NCI-H345 treated with DMSO at 0.1 percent for 48 hours (cell line): Measurements from ENCODE around the gene CD4.
"Not testable (repeated sequence)": the region's sequence is repeated elsewhere in the genome, so short reads cannot be mapped to it uniquely, and the experiment has no call there.

ENCODE experiments used
- DNase-seq: peaks from one replicate; lab custom pipeline; 2025; ENCODE audit not compliant: unreplicated experiment; lab: John Stamatoyannopoulos, UW

CD4 gene

DNA sequence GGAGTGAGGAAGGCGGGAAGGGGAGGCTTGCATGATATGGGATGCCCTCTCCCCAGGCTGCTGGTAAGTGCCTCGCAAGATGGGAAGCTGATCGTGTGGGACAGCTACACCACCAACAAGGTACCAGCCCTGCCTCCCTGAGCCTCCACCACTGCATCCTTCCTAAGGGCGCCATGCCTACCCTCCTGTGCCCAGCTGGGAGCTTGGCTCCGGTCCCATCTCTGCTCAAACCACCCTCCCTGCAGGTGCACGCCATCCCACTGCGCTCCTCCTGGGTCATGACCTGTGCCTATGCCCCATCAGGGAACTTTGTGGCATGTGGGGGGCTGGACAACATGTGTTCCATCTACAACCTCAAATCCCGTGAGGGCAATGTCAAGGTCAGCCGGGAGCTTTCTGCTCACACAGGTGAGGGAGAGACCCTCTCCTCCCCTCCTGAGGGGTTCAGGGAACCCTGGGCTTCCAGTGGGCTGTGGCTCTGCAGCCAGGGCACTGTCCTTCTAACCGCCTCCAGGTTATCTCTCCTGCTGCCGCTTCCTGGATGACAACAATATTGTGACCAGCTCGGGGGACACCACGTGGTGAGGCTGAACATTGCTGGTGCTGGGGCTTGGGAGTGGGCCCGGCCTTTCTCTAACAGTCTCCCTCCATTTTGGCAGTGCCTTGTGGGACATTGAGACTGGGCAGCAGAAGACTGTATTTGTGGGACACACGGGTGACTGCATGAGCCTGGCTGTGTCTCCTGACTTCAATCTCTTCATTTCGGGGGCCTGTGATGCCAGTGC is 54.0 kb downstream of the CD4 start:
- no peak for DNase-seq

DNA sequence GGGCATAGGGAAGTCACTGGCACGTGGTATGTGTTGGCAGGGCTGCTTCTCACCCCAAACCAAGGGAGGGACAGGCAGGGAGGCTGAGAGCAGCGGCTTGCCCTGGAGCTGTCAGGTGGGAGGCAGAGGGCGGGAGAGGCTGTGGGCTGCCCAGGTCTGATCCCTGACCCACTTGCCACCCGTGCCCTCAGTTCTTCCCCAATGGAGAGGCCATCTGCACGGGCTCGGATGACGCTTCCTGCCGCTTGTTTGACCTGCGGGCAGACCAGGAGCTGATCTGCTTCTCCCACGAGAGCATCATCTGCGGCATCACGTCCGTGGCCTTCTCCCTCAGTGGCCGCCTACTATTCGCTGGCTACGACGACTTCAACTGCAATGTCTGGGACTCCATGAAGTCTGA is 56.1 kb downstream of the CD4 start:
- no peak for DNase-seq

DNA sequence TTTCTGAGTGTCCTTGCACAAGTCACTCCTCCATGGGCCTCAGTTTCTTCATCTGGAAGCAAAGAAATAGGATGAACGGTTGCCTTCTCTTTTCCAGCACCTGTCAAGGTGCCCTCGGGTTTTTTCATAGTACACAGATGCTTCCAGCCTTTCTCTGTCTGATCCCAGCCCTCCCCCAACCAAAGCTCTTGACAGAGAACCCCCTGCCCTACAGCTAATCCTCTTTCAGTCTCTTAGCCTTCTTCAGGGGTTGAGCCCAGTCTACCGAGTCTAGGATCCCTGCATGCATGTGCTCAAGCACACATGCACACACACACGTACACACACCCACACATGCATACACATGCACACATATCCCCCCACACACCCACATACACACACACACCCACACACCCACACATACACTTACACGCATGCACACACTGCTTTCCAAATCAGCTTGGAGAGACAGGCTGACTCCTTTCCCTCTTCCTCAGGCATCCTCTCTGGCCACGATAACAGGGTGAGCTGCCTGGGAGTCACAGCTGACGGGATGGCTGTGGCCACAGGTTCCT is 57.1 kb downstream of the CD4 start:
- DNase-seq: no peak

DNA sequence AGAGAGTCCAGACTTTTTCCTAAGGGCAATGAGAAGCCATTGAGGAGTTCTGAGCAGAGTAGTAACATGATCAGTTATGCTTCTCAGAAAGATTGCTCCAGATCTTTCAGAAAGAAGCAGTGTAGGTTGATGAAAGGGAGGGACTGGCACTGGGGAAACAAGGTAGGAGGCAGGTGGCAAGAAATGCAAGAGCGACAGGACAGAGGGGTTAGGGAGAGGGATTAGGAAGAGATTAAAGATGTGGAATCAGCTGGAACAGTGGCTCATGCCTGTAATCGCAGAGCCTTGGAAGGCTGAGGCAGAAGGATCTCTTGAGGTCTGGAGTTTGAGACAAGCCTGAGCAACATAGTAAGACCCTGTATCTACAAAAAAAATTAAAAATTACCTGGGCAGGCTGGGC is 58.3 kb downstream of the CD4 start:
- DNase-seq: no peak

DNA sequence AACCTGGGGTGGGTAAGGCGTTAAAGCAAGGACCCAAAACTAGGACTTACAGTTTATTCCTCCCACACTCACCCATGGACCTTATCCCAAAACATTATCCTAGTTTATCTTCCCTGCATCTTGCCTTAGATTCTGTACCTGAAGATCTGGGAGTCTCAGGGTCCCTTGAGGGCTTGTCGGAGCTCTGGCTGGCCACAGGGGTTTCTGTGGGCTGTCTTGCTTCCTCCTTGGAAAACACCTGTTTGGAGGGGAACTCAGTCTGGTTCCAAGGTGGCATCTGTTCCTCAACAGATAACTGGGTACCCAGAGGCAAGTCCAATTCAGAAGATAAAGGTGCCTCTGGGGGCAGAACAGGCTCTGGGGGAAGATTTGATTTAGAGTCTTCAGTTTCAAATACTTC is 60.1 kb downstream of the CD4 start:
- DNase-seq: no peak

DNA sequence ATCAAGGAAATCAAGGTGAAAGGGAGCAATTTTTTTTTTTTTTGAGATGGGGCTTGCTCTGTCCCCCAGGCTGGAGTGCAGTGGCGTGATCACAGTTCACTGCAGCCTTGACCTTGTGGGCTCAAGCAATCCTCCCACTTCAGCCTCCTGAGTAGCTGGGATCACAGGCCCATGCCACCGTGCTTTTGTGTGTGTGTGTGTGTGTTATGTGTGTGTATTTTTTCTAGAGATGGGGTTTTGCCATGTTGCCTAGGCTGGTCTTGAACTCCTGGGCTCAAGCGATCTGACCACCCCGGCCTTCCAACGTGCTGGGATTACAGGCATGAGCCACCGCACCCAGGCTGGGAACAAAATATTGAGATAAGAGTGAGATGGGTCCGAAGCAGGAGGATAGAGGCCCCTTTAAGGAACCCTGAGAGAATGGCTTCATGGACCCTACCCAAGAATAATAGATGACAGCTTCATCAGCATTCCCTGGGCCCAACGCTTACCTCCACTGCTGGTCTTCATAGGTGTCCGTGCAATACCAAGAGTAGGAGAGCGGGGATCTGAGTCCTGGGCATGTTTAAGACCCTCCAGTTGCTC is 60.7 kb downstream of the CD4 start:
- DNase-seq: no peak

DNA sequence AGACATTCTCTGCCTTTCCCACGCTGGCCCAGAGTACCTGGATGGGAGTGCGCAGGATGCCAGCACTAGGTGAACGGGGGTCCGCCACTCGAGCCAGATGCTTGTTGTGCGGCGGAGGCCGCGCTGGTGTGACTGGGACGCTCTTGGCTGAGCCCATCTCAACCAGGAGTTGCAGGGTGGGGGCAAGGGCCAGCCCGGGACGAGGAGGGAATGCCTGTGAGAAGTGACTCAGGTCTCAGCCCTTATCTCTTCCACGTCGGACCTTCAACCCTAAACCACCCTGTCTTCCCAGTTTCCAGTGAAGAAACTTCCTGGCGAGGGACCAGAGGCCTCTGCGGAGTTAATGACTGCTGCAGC is 61.4 kb downstream of the CD4 start:
- no peak for DNase-seq

DNA sequence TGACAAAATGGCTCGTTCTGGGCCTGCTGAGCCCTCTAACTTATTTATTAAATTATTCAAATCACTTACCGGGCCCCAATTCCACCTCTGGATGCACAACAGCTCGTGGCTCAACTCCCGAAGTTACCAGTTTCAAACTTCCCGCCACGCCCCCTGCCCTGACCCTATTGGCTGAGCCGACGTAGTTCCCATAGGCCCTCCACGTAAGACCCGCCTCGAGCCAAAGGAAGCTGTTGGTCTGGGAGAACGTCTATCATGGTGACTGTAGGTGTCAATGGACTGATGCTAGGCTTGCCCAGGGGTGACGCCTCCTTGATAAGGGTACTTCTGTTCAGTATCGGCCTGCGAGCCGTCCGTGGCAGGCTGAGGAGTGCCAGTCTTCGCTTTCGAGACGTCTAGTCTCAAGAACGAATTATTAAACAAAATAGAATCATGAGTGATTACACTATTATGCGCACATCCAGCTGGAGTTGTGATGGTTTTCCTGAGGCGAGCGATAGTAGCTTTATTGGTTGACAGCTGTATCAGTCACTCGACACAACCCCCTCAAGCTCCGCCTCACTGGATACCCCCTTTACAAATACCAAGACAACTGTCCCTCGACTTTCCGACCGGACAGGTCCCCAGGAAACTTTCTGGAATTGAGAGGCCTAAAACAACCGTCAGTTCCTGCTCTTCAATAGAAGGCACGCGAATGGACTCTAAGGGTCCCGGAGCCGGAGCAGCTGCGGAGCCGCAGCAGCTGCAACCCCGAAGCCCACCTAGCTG is 62.0 kb downstream of the CD4 start, which contains the start of gene CDCA3:
Gene CDCA3, minus strand, starts transcription at position 134 of the 768 bp plus-strand sequence. CDS start 334 bp downstream, outside the sequence.
- DNase-seq: peak; percentile 99

DNA sequence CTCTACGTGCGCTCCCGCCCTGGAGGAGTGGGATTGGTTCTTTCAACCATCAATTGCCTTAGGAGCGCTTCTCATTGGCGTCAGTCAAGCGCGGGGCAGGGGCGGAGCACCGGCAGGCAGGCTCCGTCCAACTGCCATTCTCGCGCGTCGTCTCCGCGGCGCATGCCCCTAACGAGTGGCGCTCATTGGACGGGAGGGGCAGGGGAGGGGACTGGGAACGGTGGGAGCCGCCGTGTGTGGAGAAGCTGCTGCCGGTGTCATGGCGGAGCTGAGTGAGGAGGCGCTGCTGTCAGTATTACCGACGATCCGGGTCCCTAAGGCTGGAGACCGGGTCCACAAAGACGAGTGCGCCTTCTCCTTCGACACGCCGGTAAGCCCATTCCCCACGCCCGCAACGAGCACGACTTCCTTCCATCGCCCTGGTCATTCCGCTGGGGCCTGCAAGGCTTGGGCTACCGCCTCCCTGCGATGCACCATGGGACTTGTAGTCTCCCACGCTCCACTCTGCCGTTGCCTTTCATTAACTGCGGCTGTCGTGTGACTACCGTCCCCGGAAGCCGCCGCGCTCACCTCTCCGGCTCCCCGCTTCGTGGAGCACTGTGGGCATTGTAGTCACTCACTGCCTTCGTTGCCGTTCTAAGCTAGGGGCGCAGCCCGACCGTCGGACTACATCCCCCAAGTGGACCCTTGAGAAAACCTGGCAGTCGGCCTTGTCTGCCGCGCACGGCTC is 62.8 kb downstream of the CD4 start, which contains the start of gene USP5:
Gene USP5, plus strand, starts transcription at position 230 of the 730 bp plus-strand sequence. Its CDS starts 30 bp downstream, at position 260.
- peak; percentile 98 for DNase-seq

DNA sequence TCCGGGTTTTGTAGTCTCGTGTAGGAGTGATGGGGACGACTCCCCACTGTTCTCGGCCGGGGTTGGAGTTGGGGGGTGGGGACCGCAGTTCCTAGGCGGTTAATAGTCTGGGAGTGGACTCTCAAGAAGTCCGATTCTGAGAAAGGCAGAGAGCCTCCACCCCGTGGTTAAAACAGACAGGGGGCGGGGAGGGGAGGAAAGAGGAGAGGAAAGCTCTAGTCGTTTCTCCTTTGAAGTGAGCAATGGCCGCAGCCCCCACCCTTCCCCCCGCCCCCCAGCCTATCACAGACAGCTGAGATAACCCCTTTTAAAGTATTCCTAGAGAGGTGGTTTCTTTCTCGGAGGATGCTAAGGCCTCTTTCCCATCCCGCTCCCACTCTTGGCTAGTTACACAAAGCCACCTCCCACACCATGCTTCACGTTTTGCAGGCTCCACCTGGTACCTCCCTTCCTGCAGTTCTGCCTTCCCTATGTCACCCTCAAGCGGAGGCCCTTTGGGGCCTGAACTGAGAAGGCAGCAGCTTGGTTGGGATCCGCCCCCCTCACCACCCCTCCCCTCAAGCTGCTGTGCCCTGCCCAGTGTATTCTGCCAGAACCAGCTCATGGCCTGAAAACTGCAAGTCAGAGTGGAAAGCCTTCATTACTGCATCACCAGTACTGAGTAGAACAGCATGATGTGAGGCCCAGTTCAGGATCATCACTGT is 63.5 kb downstream of the CD4 start:
- DNase-seq: no peak

DNA sequence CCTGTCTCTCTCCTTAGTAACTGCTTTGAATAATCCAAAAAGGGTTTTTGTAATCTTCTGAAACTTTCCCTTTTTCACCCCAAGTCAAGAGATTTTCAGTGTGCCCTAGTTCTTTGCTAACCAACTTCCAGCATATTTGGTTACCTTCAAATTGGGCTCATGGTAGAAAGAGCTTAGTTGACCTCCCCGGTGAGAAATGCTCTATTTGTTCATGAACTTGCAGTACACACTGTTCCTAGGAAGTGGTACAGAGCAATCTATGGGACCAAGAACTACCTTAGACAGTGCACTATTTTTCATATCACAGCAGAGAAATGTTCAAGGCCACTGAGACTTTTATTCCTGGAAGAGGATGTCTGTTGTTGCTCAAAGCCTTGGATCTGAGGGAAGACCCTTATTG is 64.3 kb downstream of the CD4 start:
- DNase-seq: no peak

DNA sequence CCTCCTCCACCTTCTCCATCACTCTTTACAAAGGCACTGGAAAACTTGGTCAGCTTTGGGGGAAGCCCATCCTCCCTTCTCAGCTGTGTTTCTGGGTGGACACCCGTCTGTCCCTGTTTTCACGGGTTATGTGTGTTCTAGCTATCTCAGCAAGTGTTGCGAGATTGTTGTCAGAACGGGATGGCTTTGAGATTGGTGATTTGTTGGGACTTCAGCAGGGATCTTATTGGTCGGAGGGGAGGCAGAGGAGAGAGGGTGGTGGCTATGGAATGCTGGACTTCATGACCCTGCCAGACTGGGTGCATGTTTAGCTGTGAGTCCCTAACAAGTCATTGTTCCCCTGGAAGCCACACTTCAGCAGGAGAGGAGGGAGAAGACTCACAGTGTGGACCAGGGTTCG is 64.7 kb downstream of the CD4 start:
- no peak for DNase-seq

DNA sequence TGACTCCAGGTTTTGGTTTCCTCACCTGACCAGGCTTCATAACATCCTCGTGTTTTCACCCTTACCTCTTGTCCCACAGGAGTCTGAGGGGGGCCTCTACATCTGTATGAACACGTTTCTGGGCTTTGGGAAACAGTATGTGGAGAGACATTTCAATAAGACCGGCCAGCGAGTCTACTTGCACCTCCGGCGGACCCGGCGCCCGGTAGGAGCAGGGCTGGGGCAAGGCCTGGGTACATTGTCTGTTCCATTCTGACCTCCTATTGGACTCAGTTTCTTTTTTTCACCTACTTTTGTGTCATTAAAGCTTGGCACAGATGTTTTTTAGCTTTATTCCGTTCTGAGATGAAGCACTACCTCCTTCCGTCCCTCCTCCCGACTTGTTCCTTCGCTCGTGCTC is 66.0 kb downstream of the CD4 start:
- no peak for DNase-seq

DNA sequence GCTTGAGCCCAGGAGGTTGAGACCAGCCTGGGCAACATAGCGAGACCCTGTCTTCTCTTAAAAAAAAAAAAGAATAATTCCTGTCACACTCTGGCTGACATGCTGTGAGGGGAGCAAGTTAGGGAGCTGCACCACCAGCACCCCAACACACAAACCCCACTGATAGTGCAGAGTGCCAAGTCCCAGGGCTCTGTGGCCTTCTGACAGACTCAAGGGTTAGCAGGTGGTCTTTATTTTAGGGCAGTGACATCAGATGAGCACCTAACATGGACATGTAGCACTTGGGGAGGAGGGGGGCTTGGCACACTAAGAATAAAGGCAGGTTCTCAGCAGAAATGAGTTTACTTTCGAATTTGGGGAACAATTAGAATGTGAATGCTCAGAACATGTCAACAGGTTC is 69.5 kb downstream of the CD4 start:
- DNase-seq: no peak

DNA sequence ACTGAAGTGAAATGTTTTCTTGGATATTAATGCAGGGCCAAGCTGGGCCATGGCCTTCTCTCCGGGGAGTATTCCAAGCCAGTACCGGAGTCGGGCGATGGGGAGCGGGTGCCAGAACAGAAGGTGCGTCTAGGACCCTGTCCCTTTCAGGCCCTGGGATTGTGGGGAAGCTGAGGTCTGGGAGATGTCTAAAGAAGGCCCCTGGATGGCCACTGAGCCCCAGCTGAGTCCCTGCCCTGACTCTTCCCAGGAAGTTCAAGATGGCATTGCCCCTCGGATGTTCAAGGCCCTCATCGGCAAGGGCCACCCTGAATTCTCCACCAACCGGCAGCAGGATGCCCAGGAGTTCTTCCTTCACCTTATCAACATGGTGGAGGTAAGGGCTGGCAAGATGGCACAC is 70.8 kb downstream of the CD4 start:
- DNase-seq: no peak

DNA sequence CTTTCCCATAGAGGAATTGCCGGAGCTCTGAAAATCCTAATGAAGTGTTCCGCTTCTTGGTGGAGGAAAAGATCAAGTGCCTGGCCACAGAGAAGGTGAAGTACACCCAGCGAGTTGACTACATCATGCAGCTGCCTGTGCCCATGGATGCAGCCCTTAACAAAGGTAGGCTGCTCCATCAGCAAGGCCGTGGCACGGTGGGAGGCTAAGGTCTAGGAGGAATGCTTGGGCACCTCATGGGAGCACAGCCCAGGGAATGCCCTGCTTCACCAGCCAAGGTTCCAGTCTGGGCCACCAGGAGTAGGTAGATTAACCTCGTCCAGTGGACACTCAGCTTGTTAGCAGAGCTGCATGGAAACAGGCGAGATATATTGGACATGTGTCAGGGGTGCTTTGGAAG is 71.6 kb downstream of the CD4 start:
- no peak for DNase-seq

DNA sequence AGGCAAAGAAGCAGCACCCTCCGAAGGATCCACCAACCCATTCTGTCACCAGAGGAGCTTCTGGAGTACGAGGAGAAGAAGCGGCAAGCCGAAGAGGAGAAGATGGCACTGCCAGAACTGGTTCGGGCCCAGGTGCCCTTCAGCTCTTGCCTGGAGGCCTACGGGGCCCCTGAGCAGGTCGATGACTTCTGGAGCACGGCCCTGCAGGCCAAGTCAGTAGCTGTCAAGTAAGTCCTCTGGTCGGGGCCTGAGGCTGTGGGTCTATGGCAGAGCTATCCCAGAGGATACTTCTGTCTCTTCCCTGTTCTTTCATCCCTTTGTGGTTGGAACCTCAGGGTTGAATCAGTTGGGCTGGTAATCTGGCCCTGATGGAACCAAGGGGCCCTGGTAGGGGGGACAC is 72.1 kb downstream of the CD4 start:
- no peak for DNase-seq

DNA sequence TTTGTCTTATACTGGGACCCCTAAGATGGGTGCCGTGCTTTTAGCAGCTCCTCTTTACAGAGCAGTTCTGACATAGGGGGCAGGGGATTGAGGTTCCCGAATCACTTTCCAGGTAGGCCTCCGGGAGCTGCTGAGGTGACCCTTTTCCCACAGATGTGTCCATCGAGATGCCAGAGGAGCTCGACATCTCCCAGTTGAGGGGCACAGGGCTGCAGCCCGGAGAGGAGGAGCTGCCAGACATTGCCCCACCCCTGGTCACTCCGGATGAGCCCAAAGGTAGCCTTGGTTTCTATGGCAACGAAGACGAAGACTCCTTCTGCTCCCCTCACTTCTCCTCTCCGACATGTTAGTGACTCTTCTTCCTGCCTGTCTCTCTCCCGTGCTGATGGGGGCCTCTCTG is 73.7 kb downstream of the CD4 start:
- no peak for DNase-seq

DNA sequence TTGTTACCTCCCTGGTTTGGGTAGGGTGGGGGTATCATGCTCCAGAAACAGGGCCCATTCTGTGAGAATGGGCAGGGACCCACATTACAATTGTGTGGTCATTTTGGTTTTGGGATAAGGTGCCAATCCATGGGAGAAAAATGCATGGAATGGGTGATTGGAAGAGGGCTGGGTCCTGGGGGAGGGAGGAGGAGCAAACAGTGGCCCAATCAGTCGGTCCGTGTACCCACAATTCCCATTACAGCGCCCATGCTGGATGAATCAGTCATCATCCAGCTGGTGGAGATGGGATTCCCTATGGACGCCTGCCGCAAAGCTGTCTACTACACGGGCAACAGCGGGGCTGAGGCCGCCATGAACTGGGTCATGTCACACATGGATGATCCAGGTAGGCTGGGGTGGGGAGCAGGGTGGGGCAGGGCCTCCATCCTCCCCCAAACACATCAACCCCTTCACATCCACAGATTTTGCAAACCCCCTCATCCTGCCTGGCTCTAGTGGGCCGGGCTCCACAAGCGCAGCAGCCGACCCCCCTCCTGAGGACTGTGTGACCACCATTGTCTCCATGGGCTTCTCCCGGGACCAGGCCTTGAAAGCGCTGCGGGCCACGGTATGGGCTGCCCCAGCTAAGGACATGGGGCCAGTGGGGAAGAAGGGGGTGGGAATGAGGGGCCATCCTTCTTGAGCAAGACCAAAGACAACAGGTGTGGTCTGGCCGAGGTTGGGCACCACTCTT is 74.4 kb downstream of the CD4 start:
- no peak for DNase-seq

DNA sequence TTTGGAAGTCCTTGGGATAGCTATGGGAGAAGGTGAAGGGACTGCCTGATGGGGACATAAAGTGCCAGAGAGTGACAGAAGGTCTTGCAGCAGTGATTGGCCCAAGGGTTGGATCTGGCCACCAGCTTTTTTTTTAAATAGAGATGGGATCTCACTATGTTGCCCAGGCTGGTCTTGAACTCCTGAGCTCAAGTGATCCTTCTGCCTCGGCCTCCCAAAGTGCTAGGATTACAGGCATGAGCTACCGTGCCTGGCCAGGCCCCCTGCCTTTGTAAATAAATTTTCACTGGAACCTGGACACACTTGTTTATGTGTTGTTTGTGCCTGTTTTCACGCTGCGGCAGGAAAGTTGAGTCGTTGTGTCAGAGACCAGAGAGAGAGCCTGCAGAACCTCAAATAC is 76.0 kb downstream of the CD4 start:
- not testable (repeated sequence) for DNase-seq
